Activated T-cell treated with anti-CD3 and anti-CD28 coated beads, Interleukin-2, amount 50 U/mL, for 24 hours (primary cell): Measurements from ENCODE around the gene GOLGA3.
A peak's percentile ranks its signal among the peaks of the same experiment; 100 is the strongest.
"Not testable (repeated sequence)": the region's sequence is repeated elsewhere in the genome, so short reads cannot be mapped to it uniquely, and the experiment has no call there.

Experiments used
- DNase-seq: peaks from one replicate; pipeline ENCODE4 v3.0.0-alpha.2; 2020
- H3K27ac Mint-ChIP-seq: 2 replicates; pipeline ENCODE4 v1.8.0; 2020; ENCODE audit warnings: mild to moderate bottlenecking, mixed read lengths
- H3K27me3 Mint-ChIP-seq: 2 replicates; pipeline ENCODE4 v1.8.0; 2020; ENCODE audit warnings: mixed read lengths
- H3K36me3 Mint-ChIP-seq: 2 replicates; pipeline ENCODE4 v1.8.0; 2020; ENCODE audit warnings: low read depth, mixed read lengths
- H3K4me1 Mint-ChIP-seq: 2 replicates; pipeline ENCODE4 v1.8.0; 2020; ENCODE audit warnings: low read depth, mixed read lengths
- H3K4me3 Mint-ChIP-seq: 2 replicates; pipeline ENCODE4 v1.8.0; 2020; ENCODE audit warnings: mild to moderate bottlenecking, moderate library complexity, mixed read lengths
- H3K9me3 Mint-ChIP-seq: 2 replicates; pipeline ENCODE4 v1.8.0; 2020; ENCODE audit warnings: mixed read lengths

The GOLGA3 gene

GRCh38 chr12:132786192-132786591 lies 42.5 kb downstream of the GOLGA3 start:
- peaks cover 92% of the 10 kb centered on the region for H3K36me3 Mint-ChIP-seq
- H3K9me3 Mint-ChIP-seq, result no peaks in the 10 kb centered on the region
- no peak overlapping the region for H3K4me3 Mint-ChIP-seq
- no peaks in the 10 kb centered on the region for H3K4me1 Mint-ChIP-seq
- no peak for DNase-seq
- no peaks in the 10 kb centered on the region for H3K27me3 Mint-ChIP-seq
- H3K27ac Mint-ChIP-seq, result peak overlapping the region; percentile 51

GRCh38 chr12:132784580-132784979 lies 44.1 kb downstream of the GOLGA3 start:
- DNase-seq, result no peak
- H3K4me1 Mint-ChIP-seq, result no peaks in the 10 kb centered on the region
- no peak overlapping the region for H3K27ac Mint-ChIP-seq
- peaks cover 92% of the 10 kb centered on the region for H3K36me3 Mint-ChIP-seq
- no peaks in the 10 kb centered on the region for H3K9me3 Mint-ChIP-seq
- no peak overlapping the region for H3K4me3 Mint-ChIP-seq
- no peaks in the 10 kb centered on the region for H3K27me3 Mint-ChIP-seq

GRCh38 chr12:132783917-132784531 lies 44.6 kb downstream of the GOLGA3 start:
- no peak overlapping the region for H3K27ac Mint-ChIP-seq
- H3K4me3 Mint-ChIP-seq, result no peak overlapping the region
- no peaks in the 10 kb centered on the region for H3K9me3 Mint-ChIP-seq
- H3K36me3 Mint-ChIP-seq, result peaks cover 92% of the 10 kb centered on the region
- H3K27me3 Mint-ChIP-seq, result no peaks in the 10 kb centered on the region
- no peak for DNase-seq
- H3K4me1 Mint-ChIP-seq, result no peaks in the 10 kb centered on the region

- H3K4me3 Mint-ChIP-seq, result no peak overlapping the region
- H3K36me3 Mint-ChIP-seq, result peaks cover 91% of the 10 kb centered on the region
- H3K27me3 Mint-ChIP-seq, result no peaks in the 10 kb centered on the region
- no peak for DNase-seq
- H3K4me1 Mint-ChIP-seq, result no peaks in the 10 kb centered on the region
- no peaks in the 10 kb centered on the region for H3K9me3 Mint-ChIP-seq
- no peak overlapping the region for H3K27ac Mint-ChIP-seq
Observed at GRCh38 chr12:132781938-132782337, 46.7 kb downstream of the GOLGA3 start.

GRCh38 chr12:132779781-132780353 lies 48.8 kb downstream of the GOLGA3 start:
- H3K36me3 Mint-ChIP-seq, result peaks cover 91% of the 10 kb centered on the region
- DNase-seq, result no peak
- no peak overlapping the region for H3K27ac Mint-ChIP-seq
- H3K9me3 Mint-ChIP-seq, result no peaks in the 10 kb centered on the region
- H3K27me3 Mint-ChIP-seq, result no peaks in the 10 kb centered on the region
- peaks cover 2% of the 10 kb centered on the region for H3K4me1 Mint-ChIP-seq
- no peak overlapping the region for H3K4me3 Mint-ChIP-seq

GRCh38 chr12:132777614-132778013 lies 51.1 kb downstream of the GOLGA3 start:
- Mint-ChIP-seq H3K9me3 (no peaks in the 10 kb centered on the region), H3K27ac (no peak overlapping the region), H3K27me3 (no peaks in the 10 kb centered on the region), H3K4me3 (no peak overlapping the region), H3K4me1 (peaks cover 15% of the 10 kb centered on the region), H3K36me3 (peaks cover 89% of the 10 kb centered on the region)
- DNase-seq, result no peak

- Mint-ChIP-seq H3K4me3 (no peak overlapping the region), H3K36me3 (peaks cover 89% of the 10 kb centered on the region), H3K9me3 (no peaks in the 10 kb centered on the region), H3K27me3 (no peaks in the 10 kb centered on the region), H3K4me1 (peaks cover 18% of the 10 kb centered on the region), H3K27ac (no peak overlapping the region)
- DNase-seq, result no peak
Observed at GRCh38 chr12:132776816-132777568, 51.7 kb downstream of the GOLGA3 start.

- peaks cover 88% of the 10 kb centered on the region for H3K36me3 Mint-ChIP-seq
- H3K9me3 Mint-ChIP-seq, H3K27me3 Mint-ChIP-seq, DNase-seq, H3K4me3 Mint-ChIP-seq: not testable (repeated sequence)
- H3K27ac Mint-ChIP-seq, result peak overlapping the region; percentile 66
- peaks cover 25% of the 10 kb centered on the region for H3K4me1 Mint-ChIP-seq
Observed at GRCh38 chr12:132776230-132776625, 52.4 kb downstream of the GOLGA3 start.

- H3K4me3 Mint-ChIP-seq, result no peak overlapping the region
- H3K27ac Mint-ChIP-seq, result peak overlapping the region; percentile 66
- peaks cover 28% of the 10 kb centered on the region for H3K4me1 Mint-ChIP-seq
- H3K9me3 Mint-ChIP-seq, result no peaks in the 10 kb centered on the region
- H3K36me3 Mint-ChIP-seq, result peaks cover 86% of the 10 kb centered on the region
- DNase-seq, result no peak
- no peaks in the 10 kb centered on the region for H3K27me3 Mint-ChIP-seq
Observed at GRCh38 chr12:132775502-132776229, 53.0 kb downstream of the GOLGA3 start.

- Mint-ChIP-seq H3K4me3 (no peak overlapping the region), H3K27me3 (no peaks in the 10 kb centered on the region), H3K36me3 (peaks cover 85% of the 10 kb centered on the region), H3K9me3 (no peaks in the 10 kb centered on the region), H3K27ac (no peak overlapping the region), H3K4me1 (peaks cover 31% of the 10 kb centered on the region)
- no peak for DNase-seq
Observed at GRCh38 chr12:132774646-132775275, 53.9 kb downstream of the GOLGA3 start.

GRCh38 chr12:132774159-132774558 lies 54.5 kb downstream of the GOLGA3 start:
- no peaks in the 10 kb centered on the region for H3K27me3 Mint-ChIP-seq
- H3K4me1 Mint-ChIP-seq, result peaks cover 37% of the 10 kb centered on the region
- no peak overlapping the region for H3K4me3 Mint-ChIP-seq
- H3K9me3 Mint-ChIP-seq, result no peaks in the 10 kb centered on the region
- H3K36me3 Mint-ChIP-seq, result peaks cover 85% of the 10 kb centered on the region
- no peak for DNase-seq
- peak overlapping the region; percentile 29 for H3K27ac Mint-ChIP-seq

GRCh38 chr12:132773077-132773955 lies 55.4 kb downstream of the GOLGA3 start:
- Mint-ChIP-seq H3K9me3 (no peaks in the 10 kb centered on the region), H3K27me3 (no peaks in the 10 kb centered on the region), H3K36me3 (peaks cover 91% of the 10 kb centered on the region), H3K27ac (peak overlapping the region; percentile 7), H3K4me3 (no peak overlapping the region), H3K4me1 (peaks cover 45% of the 10 kb centered on the region)
- DNase-seq, result no peak

- DNase-seq, result no peak
- peak overlapping the region; percentile 7 for H3K27ac Mint-ChIP-seq
- no peak overlapping the region for H3K4me3 Mint-ChIP-seq
- H3K4me1 Mint-ChIP-seq, result peaks cover 51% of the 10 kb centered on the region
- peaks cover 86% of the 10 kb centered on the region for H3K36me3 Mint-ChIP-seq
- H3K27me3 Mint-ChIP-seq, result no peaks in the 10 kb centered on the region
- H3K9me3 Mint-ChIP-seq, result no peaks in the 10 kb centered on the region
Observed at GRCh38 chr12:132772606-132773005, 56.1 kb downstream of the GOLGA3 start.
